HG03520 (cell line): Measurements from ENCODE around the gene BMPR2.
"Not testable (repeated sequence)": the region's sequence is repeated elsewhere in the genome, so short reads cannot be mapped to it uniquely, and the experiment has no call there.

Source experiments
- ATAC-seq: cut with Tn5 transposase; IDR thresholded peaks from one replicate; pipeline ENCODE4 v1.9.1; 2021; ENCODE audit warnings: mild to moderate bottlenecking, moderate library complexity; ENCODE audit not compliant: unreplicated experiment

BMPR2 gene

GRCh38 chr2:202519453-202519852, 143.3 kb downstream of the BMPR2 start:
- ATAC-seq = no peak

GRCh38 chr2:202521470-202521869, 145.3 kb downstream of the BMPR2 start:
- ATAC-seq = no peak

GRCh38 chr2:202529389-202529788, 153.3 kb downstream of the BMPR2 start:
- ATAC-seq = no peak

GRCh38 chr2:202530038-202530437, 153.9 kb downstream of the BMPR2 start:
- ATAC-seq = no peak

GRCh38 chr2:202535290-202535689, 159.2 kb downstream of the BMPR2 start:
- ATAC-seq = not testable (repeated sequence)

GRCh38 chr2:202541137-202541536, 165.0 kb downstream of the BMPR2 start:
- ATAC-seq = no peak

GRCh38 chr2:202542142-202542541, 166.0 kb downstream of the BMPR2 start:
- ATAC-seq = no peak

GRCh38 chr2:202545523-202545922, 169.4 kb downstream of the BMPR2 start:
- ATAC-seq = no peak

- no peak for ATAC-seq
Measured at GRCh38 chr2:202545931-202546330, 169.8 kb downstream of the BMPR2 start.

- not testable (repeated sequence) for ATAC-seq
Measured at GRCh38 chr2:202546499-202547141, 170.5 kb downstream of the BMPR2 start.

GRCh38 chr2:202548240-202548639, 172.1 kb downstream of the BMPR2 start:
- no peak for ATAC-seq

GRCh38 chr2:202551000-202551399, 174.9 kb downstream of the BMPR2 start:
- not testable (repeated sequence) for ATAC-seq

GRCh38 chr2:202555356-202555755, 179.2 kb downstream of the BMPR2 start:
- no peak for ATAC-seq

GRCh38 chr2:202560200-202560599, 184.1 kb downstream of the BMPR2 start:
- no peak for ATAC-seq

GRCh38 chr2:202564226-202564625, 188.1 kb downstream of the BMPR2 start:
- no peak for ATAC-seq

GRCh38 chr2:202566286-202566685, 190.2 kb downstream of the BMPR2 start:
- no peak for ATAC-seq

GRCh38 chr2:202574541-202574940, 198.4 kb downstream of the BMPR2 start:
- no peak for ATAC-seq

- not testable (repeated sequence) for ATAC-seq
Measured at GRCh38 chr2:202575194-202575593, 199.1 kb downstream of the BMPR2 start.

GRCh38 chr2:202577250-202578183, 201.4 kb downstream of the BMPR2 start:
- ATAC-seq = no peak

GRCh38 chr2:202582846-202583245, 206.7 kb downstream of the BMPR2 start:
- ATAC-seq = not testable (repeated sequence)

GRCh38 chr2:202583709-202584219, 207.6 kb downstream of the BMPR2 start:
- no peak for ATAC-seq
